Measurements from ENCODE around the gene CAB39L. TPM values are rescaled to one million over a fixed set of nuclear protein-coding genes. Genes with fewer than 3 reads are reported as not detected.

Gene CAB39L
- total and polyA plus RNA-seq, 2 experiments from 2014 or later: 3.3 to 4.4 TPM

- no peak for TF ChIP-seq CREB1 (CRISPR knock-in tag; IDR thresholded peaks at IDR 0.05; ENCODE audit: low read depth)
- no peak for TF ChIP-seq EZH2phosphoT487 (IDR thresholded peaks at IDR 0.05; ENCODE audit: unreplicated experiment)
- no peak for TF ChIP-seq NANOG (IDR thresholded peaks at IDR 0.05; ENCODE audit: borderline replicate concordance)
These were observed 122.9 kb downstream of the CAB39L start for GRCh38 chr13:49320975-49321374.

GRCh38 chr13:49319951-49320350 is 123.9 kb downstream of the CAB39L start:
- Mint-ChIP-seq H3K27ac (no peak overlapping the region), H3K9me3 (no peaks in the 10 kb centered on the region)
- TF ChIP-seq ZNF114 (CRISPR knock-in tag; IDR thresholded peaks at IDR 0.05): no peak
- no peak for TF ChIP-seq JUNB (IDR thresholded peaks at IDR 0.05; ENCODE audit: unreplicated experiment)
- TF ChIP-seq, protein P1, sequence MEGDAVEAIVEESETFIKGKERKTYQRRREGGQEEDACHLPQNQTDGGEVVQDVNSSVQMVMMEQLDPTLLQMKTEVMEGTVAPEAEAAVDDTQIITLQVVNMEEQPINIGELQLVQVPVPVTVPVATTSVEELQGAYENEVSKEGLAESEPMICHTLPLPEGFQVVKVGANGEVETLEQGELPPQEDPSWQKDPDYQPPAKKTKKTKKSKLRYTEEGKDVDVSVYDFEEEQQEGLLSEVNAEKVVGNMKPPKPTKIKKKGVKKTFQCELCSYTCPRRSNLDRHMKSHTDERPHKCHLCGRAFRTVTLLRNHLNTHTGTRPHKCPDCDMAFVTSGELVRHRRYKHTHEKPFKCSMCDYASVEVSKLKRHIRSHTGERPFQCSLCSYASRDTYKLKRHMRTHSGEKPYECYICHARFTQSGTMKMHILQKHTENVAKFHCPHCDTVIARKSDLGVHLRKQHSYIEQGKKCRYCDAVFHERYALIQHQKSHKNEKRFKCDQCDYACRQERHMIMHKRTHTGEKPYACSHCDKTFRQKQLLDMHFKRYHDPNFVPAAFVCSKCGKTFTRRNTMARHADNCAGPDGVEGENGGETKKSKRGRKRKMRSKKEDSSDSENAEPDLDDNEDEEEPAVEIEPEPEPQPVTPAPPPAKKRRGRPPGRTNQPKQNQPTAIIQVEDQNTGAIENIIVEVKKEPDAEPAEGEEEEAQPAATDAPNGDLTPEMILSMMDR (conservative IDR thresholded peaks at IDR 0.05; ENCODE audit: low read depth in 2 of 2): no peak
- no peak for TF ChIP-seq STAT1 (IDR thresholded peaks at IDR 0.05; ENCODE audit: unreplicated experiment)
- no peak for TF ChIP-seq NANOG (IDR thresholded peaks at IDR 0.05; ENCODE audit: borderline replicate concordance)
- TF ChIP-seq ZNF331 (CRISPR knock-in tag; IDR thresholded peaks at IDR 0.05; ENCODE audit: low read depth): no peak
- TF ChIP-seq EZH2phosphoT487 (IDR thresholded peaks at IDR 0.05; ENCODE audit: unreplicated experiment): no peak
- TF ChIP-seq, protein P2, sequence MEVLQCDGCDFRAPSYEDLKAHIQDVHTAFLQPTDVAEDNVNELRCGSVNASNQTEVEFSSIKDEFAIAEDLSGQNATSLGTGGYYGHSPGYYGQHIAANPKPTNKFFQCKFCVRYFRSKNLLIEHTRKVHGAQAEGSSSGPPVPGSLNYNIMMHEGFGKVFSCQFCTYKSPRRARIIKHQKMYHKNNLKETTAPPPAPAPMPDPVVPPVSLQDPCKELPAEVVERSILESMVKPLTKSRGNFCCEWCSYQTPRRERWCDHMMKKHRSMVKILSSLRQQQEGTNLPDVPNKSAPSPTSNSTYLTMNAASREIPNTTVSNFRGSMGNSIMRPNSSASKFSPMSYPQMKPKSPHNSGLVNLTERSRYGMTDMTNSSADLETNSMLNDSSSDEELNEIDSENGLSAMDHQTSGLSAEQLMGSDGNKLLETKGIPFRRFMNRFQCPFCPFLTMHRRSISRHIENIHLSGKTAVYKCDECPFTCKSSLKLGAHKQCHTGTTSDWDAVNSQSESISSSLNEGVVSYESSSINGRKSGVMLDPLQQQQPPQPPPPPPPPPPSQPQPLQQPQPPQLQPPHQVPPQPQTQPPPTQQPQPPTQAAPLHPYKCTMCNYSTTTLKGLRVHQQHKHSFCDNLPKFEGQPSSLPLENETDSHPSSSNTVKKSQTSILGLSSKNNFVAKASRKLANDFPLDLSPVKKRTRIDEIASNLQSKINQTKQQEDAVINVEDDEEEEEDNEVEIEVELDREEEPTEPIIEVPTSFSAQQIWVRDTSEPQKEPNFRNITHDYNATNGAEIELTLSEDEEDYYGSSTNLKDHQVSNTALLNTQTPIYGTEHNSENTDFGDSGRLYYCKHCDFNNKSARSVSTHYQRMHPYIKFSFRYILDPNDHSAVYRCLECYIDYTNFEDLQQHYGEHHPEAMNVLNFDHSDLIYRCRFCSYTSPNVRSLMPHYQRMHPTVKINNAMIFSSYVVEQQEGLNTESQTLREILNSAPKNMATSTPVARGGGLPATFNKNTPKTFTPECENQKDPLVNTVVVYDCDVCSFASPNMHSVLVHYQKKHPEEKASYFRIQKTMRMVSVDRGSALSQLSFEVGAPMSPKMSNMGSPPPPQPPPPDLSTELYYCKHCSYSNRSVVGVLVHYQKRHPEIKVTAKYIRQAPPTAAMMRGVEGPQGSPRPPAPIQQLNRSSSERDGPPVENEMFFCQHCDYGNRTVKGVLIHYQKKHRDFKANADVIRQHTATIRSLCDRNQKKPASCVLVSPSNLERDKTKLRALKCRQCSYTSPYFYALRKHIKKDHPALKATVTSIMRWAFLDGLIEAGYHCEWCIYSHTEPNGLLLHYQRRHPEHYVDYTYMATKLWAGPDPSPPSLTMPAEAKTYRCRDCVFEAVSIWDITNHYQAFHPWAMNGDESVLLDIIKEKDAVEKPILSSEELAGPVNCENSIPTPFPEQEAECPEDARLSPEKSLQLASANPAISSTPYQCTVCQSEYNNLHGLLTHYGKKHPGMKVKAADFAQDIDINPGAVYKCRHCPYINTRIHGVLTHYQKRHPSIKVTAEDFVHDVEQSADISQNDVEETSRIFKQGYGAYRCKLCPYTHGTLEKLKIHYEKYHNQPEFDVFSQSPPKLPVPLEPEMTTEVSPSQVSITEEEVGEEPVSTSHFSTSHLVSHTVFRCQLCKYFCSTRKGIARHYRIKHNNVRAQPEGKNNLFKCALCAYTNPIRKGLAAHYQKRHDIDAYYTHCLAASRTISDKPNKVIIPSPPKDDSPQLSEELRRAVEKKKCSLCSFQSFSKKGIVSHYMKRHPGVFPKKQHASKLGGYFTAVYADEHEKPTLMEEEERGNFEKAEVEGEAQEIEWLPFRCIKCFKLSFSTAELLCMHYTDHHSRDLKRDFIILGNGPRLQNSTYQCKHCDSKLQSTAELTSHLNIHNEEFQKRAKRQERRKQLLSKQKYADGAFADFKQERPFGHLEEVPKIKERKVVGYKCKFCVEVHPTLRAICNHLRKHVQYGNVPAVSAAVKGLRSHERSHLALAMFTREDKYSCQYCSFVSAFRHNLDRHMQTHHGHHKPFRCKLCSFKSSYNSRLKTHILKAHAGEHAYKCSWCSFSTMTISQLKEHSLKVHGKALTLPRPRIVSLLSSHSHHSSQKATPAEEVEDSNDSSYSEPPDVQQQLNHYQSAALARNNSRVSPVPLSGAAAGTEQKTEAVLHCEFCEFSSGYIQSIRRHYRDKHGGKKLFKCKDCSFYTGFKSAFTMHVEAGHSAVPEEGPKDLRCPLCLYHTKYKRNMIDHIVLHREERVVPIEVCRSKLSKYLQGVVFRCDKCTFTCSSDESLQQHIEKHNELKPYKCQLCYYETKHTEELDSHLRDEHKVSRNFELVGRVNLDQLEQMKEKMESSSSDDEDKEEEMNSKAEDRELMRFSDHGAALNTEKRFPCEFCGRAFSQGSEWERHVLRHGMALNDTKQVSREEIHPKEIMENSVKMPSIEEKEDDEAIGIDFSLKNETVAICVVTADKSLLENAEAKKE (CRISPR knock-in tag; IDR thresholded peaks at IDR 0.05): no peak
- TF ChIP-seq POLR2AphosphoS5 (IDR thresholded peaks at IDR 0.05; ENCODE audit: low read depth): no peak
- no peak for TF ChIP-seq CREB1 (CRISPR knock-in tag; IDR thresholded peaks at IDR 0.05; ENCODE audit: low read depth)
- no peak for TF ChIP-seq REST (IDR thresholded peaks at IDR 0.05; ENCODE audit: unreplicated experiment)

More at GRCh38 chr13:49320975-49321374, 122.9 kb downstream of the CAB39L start:
- DNase-seq (ENCODE audit: low spot score) (no peak), ATAC-seq (no peak)
- Histone ChIP-seq H3K4me1 (ENCODE audit: insufficient read depth) (no peaks in the 10 kb centered on the region), H3K4me2 (no peak overlapping the region), H3F3A (replicated peaks; ENCODE audit: low read depth) (no peaks in the 10 kb centered on the region), H2AFZ (no peak overlapping the region), H3K9me2 (ENCODE audit: insufficient read depth) (no peaks in the 10 kb centered on the region), H3K27me3 (ENCODE audit: insufficient read depth) (no peaks in the 10 kb centered on the region), H3K36me3 (ENCODE audit: insufficient read depth) (no peaks in the 10 kb centered on the region), H3K79me2 (replicated peaks; ENCODE audit: insufficient read depth) (no peaks in the 10 kb centered on the region), H4K20me1 (replicated peaks; ENCODE audit: insufficient read depth) (no peaks in the 10 kb centered on the region), H3K4me3 (no peak overlapping the region), H3K27ac (ENCODE audit: low read depth) (no peak overlapping the region)
- Mint-ChIP-seq H3K9me3 (no peaks in the 10 kb centered on the region), H3K27ac (no peak overlapping the region), H3K36me3 (ENCODE audit: low read depth) (no peaks in the 10 kb centered on the region), H3K4me1 (no peaks in the 10 kb centered on the region), H3K4me3 (no peak overlapping the region), H3K27me3 (ENCODE audit: insufficient read depth, low read depth, poor library complexity) (no peaks in the 10 kb centered on the region)

More at GRCh38 chr13:49319951-49320350, 123.9 kb downstream of the CAB39L start:
- Mint-ChIP-seq H3K36me3 (ENCODE audit: low read depth) (no peaks in the 10 kb centered on the region), H3K4me1 (no peaks in the 10 kb centered on the region), H3K4me3 (no peak overlapping the region), H3K27me3 (ENCODE audit: insufficient read depth, low read depth, poor library complexity) (no peaks in the 10 kb centered on the region)
- Histone ChIP-seq H3K27ac (ENCODE audit: low read depth) (no peak overlapping the region), H4K20me1 (replicated peaks; ENCODE audit: insufficient read depth) (no peaks in the 10 kb centered on the region), H3K4me3 (no peak overlapping the region), H3K9me2 (ENCODE audit: insufficient read depth) (no peaks in the 10 kb centered on the region), H2AFZ (no peak overlapping the region), H3K4me1 (ENCODE audit: insufficient read depth) (no peaks in the 10 kb centered on the region), H3K27me3 (ENCODE audit: insufficient read depth) (no peaks in the 10 kb centered on the region), H3K4me2 (no peak overlapping the region), H3K79me2 (replicated peaks; ENCODE audit: insufficient read depth) (no peaks in the 10 kb centered on the region), H3K36me3 (ENCODE audit: insufficient read depth) (no peaks in the 10 kb centered on the region), H3F3A (replicated peaks; ENCODE audit: low read depth) (no peaks in the 10 kb centered on the region)
- no peak for ATAC-seq
- DNase-seq (ENCODE audit: low spot score): no peak

All from GM23338 (cell line).